A673 (cell line): ENCODE data around the gene HOXA3. TPM values are rescaled to one million over a fixed set of nuclear protein-coding genes. Genes with fewer than 3 reads are reported as not detected.

Experiments
- BruUV-seq: library from RNA; stranded (reverse); fragments of 400-500 nt; replicated peaks from 2 replicates; lab custom pipeline; 2021; lab: Mats Ljungman, UMichigan
- CTCF ChIA-PET: fragments of 300-600 bp; sonication (Branson Sonifier 250); formaldehyde crosslinking; loops from one replicate; lab custom pipeline; 2022; ENCODE audit warnings: antibody characterized with exemption; lab: Charles Lee
- POLR2A ChIA-PET: fragments of 300-600 bp; sonication (Branson Sonifier 250); formaldehyde crosslinking; loops from one replicate; lab custom pipeline; 2022; ENCODE audit warnings: antibody characterized with exemption; ENCODE audit not compliant: low non-redundant PET; lab: Charles Lee
- DNase-seq: peaks from one replicate; pipeline ENCODE4 v3.0.0-alpha.2; 2015; ENCODE audit warnings: low spot score
- H3K27ac ChIP-seq: fragments of 200-600 bp; sonication (generic); 2 replicates; pipeline ENCODE4 v1.5.1; 2016; ENCODE audit warnings: mixed run types, low read depth, mild to moderate bottlenecking, mixed read lengths, antibody characterized with exemption, low read length; ENCODE audit not compliant: poor library complexity, severe bottlenecking
- H3K27me3 ChIP-seq: fragments of 200-600 bp; sonication (generic); replicated peaks from 2 replicates; pipeline ENCODE4 v1.6.1; 2017; ENCODE audit warnings: mixed run types, low read depth, mild to moderate bottlenecking, mixed read lengths, antibody characterized with exemption, low read length; ENCODE audit not compliant: insufficient read depth, poor library complexity
- H3K36me3 ChIP-seq: fragments of 200-600 bp; sonication (generic); 2 replicates; pipeline ENCODE4 v1.6.1; 2016; ENCODE audit warnings: mixed run types, mild to moderate bottlenecking, mixed read lengths, antibody characterized with exemption, low read length; ENCODE audit not compliant: insufficient read depth, poor library complexity, severe bottlenecking
- H3K4me1 ChIP-seq: fragments of 200-600 bp; sonication (generic); 2 replicates; pipeline ENCODE4 v1.6.1; 2017; ENCODE audit warnings: mixed run types, mild to moderate bottlenecking, mixed read lengths, antibody characterized with exemption, low read length; ENCODE audit not compliant: insufficient read depth, poor library complexity, severe bottlenecking
- H3K4me3 ChIP-seq: fragments of 200-600 bp; sonication (generic); 2 replicates; pipeline ENCODE4 v1.5.1; 2016; ENCODE audit warnings: low read depth, mixed run types, mild to moderate bottlenecking, mixed read lengths, low read length; ENCODE audit not compliant: poor library complexity, severe bottlenecking
- H3K9me3 ChIP-seq: fragments of 200-600 bp; sonication (generic); 2 replicates; pipeline ENCODE4 v1.6.1; 2016; ENCODE audit warnings: mixed run types, low read depth, mild to moderate bottlenecking, mixed read lengths, antibody characterized with exemption, low read length; ENCODE audit not compliant: poor library complexity, severe bottlenecking
- EZH2 ChIP-seq: fragments of 200-600 bp; sonication (generic); IDR thresholded peaks from 2 replicates; pipeline ENCODE4 v1.6.1; 2017; ENCODE audit warnings: borderline replicate concordance, low read depth, mild to moderate bottlenecking, mixed read lengths, antibody characterized with exemption, low read length; ENCODE audit not compliant: poor library complexity, severe bottlenecking
- intact Hi-C: fragments of 100-400 bp; cut with micrococcal nuclease; formaldehyde crosslinking; loops from one replicate; pipeline ENCODE4 v1.10.0; 2022; ENCODE audit not compliant: unreplicated experiment
- total RNA-seq: library from RNA; stranded (reverse); gene quantifications from 2 replicates; pipeline ENCODE4 v1.2.3, GENCODE V29; 2021
- TF ChIP-seq, protein P1 (sequence below): fragments of 300-800, 200-600 bp; sonication (generic); conservative IDR thresholded peaks from 2 replicates; pipeline ENCODE4 v1.5.1; 2017; ENCODE audit warnings: low read depth, mild to moderate bottlenecking, antibody characterized with exemption, low read length, moderate library complexity, mixed read lengths

Gene HOXA3
- total RNA-seq, 1 experiment from 2014 or later = not detected

DNA sequence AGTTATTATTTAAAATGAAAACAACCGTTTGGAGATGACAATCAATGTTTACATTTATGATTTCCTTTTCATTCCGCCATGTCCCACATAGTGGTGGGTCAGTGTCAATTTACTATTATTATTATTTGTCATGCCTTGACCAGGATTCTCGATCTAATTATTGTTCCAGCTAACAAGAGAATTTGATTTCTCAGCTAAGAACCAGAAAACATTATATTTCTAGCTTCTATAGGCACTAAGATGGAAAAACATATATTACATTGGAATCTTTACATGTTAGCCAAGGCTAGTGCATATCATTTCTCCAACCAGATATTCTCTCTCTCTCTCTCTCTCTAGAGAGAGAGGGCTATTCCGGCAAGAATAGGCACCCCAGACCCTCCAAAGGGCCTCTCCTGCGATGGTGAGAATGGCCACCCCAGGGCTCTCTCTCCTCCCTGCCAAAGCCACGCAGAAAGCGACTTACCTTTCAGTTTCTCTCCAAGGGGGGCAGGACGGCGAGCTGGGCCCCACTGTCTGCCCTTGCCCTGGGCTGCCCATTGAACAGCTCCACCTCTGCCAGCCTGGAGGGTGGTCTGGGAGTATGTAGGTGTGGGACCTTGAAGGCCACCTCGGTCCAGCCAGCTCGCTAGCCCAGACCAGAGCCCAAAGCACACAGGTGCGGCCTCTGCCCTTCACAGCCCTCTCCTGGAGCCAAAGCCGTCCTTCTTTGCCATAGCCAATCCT lies 2.4 kb downstream of the HOXA3 start:
- DNase-seq = no peak
- Histone ChIP-seq H3K4me1 (peaks cover 6% of the 10 kb centered on the region), H3K27ac (no peak overlapping the region), H3K9me3 (no peaks in the 10 kb centered on the region), H3K27me3 (peaks cover 94% of the 10 kb centered on the region), H3K36me3 (no peaks in the 10 kb centered on the region), H3K4me3 (no peak overlapping the region)
- intact Hi-C loops = no loop called here
- POLR2A ChIA-PET = no interaction called here
- CTCF ChIA-PET = interaction anchor here (0.6 to 1.7 kb wide), 3 partner anchors 11 to 783 kb away, joined by 4 to 5 read pairs (median 4); no protein-coding TSS in a partner anchor
- no TSS peak for BruUV-seq
- TF ChIP-seq EZH2 = no peak
- TF ChIP-seq, protein P1, sequence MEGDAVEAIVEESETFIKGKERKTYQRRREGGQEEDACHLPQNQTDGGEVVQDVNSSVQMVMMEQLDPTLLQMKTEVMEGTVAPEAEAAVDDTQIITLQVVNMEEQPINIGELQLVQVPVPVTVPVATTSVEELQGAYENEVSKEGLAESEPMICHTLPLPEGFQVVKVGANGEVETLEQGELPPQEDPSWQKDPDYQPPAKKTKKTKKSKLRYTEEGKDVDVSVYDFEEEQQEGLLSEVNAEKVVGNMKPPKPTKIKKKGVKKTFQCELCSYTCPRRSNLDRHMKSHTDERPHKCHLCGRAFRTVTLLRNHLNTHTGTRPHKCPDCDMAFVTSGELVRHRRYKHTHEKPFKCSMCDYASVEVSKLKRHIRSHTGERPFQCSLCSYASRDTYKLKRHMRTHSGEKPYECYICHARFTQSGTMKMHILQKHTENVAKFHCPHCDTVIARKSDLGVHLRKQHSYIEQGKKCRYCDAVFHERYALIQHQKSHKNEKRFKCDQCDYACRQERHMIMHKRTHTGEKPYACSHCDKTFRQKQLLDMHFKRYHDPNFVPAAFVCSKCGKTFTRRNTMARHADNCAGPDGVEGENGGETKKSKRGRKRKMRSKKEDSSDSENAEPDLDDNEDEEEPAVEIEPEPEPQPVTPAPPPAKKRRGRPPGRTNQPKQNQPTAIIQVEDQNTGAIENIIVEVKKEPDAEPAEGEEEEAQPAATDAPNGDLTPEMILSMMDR = no peak

DNA sequence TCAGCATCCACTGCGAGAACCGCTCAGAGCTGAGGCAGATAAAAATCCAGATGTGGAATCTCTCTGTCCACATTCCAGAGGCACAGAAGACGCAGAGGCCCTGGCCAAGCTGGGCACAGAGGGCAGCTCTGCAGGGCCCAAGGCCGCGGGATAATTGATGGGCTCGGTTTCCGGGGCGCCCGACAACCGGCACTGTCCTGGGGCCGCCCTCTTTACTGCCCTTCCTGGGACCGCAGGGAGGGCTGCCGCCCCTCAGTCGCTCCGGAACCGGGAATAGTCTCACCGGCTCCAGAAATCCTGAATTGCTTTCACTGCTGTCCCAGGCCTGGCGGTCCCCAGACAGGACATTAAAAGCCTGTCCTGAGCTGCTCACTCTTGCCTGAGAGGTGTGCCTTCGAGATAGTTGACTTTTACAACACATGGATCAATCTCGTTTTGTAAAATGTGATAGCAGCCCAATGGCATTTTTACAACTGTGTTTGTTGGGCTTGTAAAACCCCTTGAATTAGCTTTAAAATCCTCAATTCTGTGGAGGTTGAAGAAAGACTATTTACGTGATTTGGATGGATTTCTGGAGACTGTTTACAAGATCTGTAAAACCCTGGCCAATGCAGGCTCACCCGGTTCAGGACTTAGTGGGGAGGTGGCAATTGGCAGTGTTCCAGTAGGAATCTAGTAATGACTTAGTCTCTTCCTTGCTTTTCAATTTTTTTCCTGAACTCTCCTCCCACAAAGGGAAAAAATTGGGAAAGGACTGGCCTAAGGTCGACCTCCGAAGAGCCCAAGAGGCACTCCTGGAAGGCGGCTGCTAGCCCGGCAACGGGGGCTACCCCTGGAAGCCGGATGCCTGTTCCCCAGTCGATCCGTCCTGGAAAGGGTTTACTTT lies 3.4 kb downstream of the HOXA3 start:
- ChIA-PET POLR2A (no interaction called here), CTCF (interaction anchor here (0.6 kb wide), 2 partner anchors 114 to 784 kb away, joined by 4 read pairs; no protein-coding TSS in a partner anchor)
- no peak for DNase-seq
- Histone ChIP-seq H3K27me3 (peaks cover 94% of the 10 kb centered on the region), H3K4me1 (peaks cover 6% of the 10 kb centered on the region), H3K9me3 (no peaks in the 10 kb centered on the region), H3K36me3 (no peaks in the 10 kb centered on the region), H3K27ac (no peak overlapping the region), H3K4me3 (no peak overlapping the region)
- TF ChIP-seq, protein P1 = no peak
- no peak for TF ChIP-seq EZH2
- no TSS peak for BruUV-seq
- intact Hi-C loops = no loop called here

DNA sequence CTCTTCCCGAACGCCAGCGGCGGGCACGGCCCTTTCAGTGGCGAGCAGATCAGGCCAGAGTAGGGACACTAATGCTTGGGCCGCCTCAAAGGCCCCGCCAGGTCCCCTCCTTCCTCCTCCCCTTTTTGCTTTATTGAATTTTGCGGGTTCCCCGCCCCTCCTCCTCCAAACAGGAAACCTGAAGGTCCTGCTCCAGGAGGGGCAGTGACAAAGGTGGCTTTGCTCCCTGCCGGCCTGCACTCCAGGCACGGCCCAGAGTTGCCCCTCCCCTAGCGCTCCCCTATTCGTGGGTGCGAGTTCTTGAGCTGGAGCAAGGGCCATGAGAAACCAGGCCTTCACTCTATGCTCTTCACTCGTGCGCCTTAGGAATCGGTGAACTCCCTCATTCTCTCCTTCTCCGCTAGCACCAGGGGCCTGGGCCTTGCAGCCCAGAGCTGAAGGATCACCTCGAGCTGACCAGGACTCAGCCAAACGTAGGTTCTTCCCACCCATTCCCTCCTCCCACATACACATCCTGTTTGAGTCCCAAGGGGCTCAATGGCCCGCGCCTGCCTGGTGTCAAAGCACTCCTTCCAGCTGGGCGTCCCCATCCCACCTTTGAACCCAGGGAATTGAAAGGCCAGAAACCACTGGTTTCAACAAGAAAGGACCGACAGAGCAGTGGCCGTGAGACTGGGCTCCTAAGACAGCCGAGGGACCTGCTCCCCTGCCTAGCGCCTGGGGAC lies 4.2 kb downstream of the HOXA3 start:
- CTCF ChIA-PET = no interaction called here
- TF ChIP-seq, protein P1 = no peak
- peak; percentile 48 for TF ChIP-seq EZH2
- no TSS peak for BruUV-seq
- Histone ChIP-seq H3K9me3 (no peaks in the 10 kb centered on the region), H3K27me3 (peaks cover 94% of the 10 kb centered on the region), H3K36me3 (no peaks in the 10 kb centered on the region), H3K4me3 (peak overlapping the region; percentile 24), H3K27ac (no peak overlapping the region), H3K4me1 (peaks cover 13% of the 10 kb centered on the region)
- DNase-seq = no peak
- intact Hi-C loops = no loop called here
- POLR2A ChIA-PET = no interaction called here
